SK-N-SH (cell line): ENCODE measurements around the gene DACT2. TPM values are rescaled to one million over a fixed set of nuclear protein-coding genes. Genes with fewer than 3 reads are reported as not detected.

Source experiments
- CTCF ChIA-PET: fragments of 300-600, 350-600 bp; formaldehyde crosslinking; extraction: SDS; loops from one replicate; lab custom pipeline; 2021; lab: Yijun Ruan, JAX
- POLR2A ChIA-PET: fragments of 350-600 bp; sonication (Branson Sonifier 250); formaldehyde crosslinking; extraction: SDS; loops from one replicate; lab custom pipeline; 2020; ENCODE audit warnings: antibody characterized with exemption, inconsistent platforms; lab: Yijun Ruan, JAX
- DNase-seq: peaks from one replicate; pipeline ENCODE4 v3.0.0; 2012
- H2AFZ ChIP-seq: fragments of 200-600 bp; sonication (generic); 2 replicates; pipeline ENCODE4 v1.8.1; 2016; ENCODE audit warnings: antibody characterized with exemption, mild to moderate bottlenecking, low read depth
- H3F3A ChIP-seq: fragments of 200-600 bp; sonication (generic); replicated peaks from 2 replicates; pipeline ENCODE3; 2016; ENCODE audit warnings: antibody characterized with exemption, mild to moderate bottlenecking; ENCODE audit not compliant: insufficient read depth
- H3K27ac ChIP-seq, 2 experiments: fragments of 200-500 bp in 1 of 2; fragments of 200-600 bp in 1 of 2; sonication (Bioruptor generic) in 1 of 2; sonication (generic), shearing (Covaris generic) in 1 of 2; 2 replicates each; pipeline versions ENCODE4 v1.5.1 to v1.6.1; 2014 to 2016; ENCODE audit warnings: low read depth in 2 of 2, inconsistent platforms in 1 of 2, low read length in 1 of 2, mild to moderate bottlenecking in 1 of 2, mixed read lengths in 1 of 2
- H3K27me3 ChIP-seq: fragments of 200-600 bp; sonication (generic), shearing (Covaris generic); 2 replicates; pipeline ENCODE4 v1.6.1; 2016; ENCODE audit warnings: mixed run types; ENCODE audit not compliant: insufficient read depth
- H3K36me3 ChIP-seq, 2 experiments: fragments of 200-500 bp in 1 of 2; fragments of 200-600 bp in 1 of 2; sonication (Bioruptor generic) in 1 of 2; sonication (generic) in 1 of 2; replicated peaks in 1 of 2; 2 replicates each; pipeline versions ENCODE3 to v1.5.1; 2014 to 2016; ENCODE audit warnings: low read length in 1 of 2, mild to moderate bottlenecking in 1 of 2; ENCODE audit not compliant: insufficient read depth in 2 of 2, control insufficient read depth in 1 of 2
- H3K4me1 ChIP-seq, 2 experiments: fragments of 200-500 bp in 1 of 2; fragments of 200-600 bp in 1 of 2; sonication (Bioruptor generic) in 1 of 2; sonication (generic), shearing (Covaris generic) in 1 of 2; 2 replicates each; pipeline versions ENCODE4 v1.5.1 to v1.6.1; 2014 to 2016; ENCODE audit warnings: low read depth in 1 of 2, low read length in 1 of 2, mixed run types in 1 of 2; ENCODE audit not compliant: insufficient read depth in 2 of 2, control insufficient read depth in 1 of 2
- H3K4me2 ChIP-seq: fragments of 200-600 bp; sonication (generic), shearing (Covaris generic); 2 replicates; pipeline ENCODE4 v1.6.1; 2017; ENCODE audit warnings: mixed run types
- H3K4me3 ChIP-seq, 2 experiments: fragments of 200-500 bp in 1 of 2; fragments of 200-600 bp in 1 of 2; sonication (Bioruptor generic) in 1 of 2; sonication (generic), shearing (Covaris generic) in 1 of 2; 2 replicates each; pipeline versions ENCODE4 v1.5.1 to v1.8.1; 2014 to 2016; ENCODE audit warnings: low read depth in 2 of 2, inconsistent platforms in 1 of 2, low read length in 1 of 2, mild to moderate bottlenecking in 1 of 2, mixed read lengths in 1 of 2, moderate library complexity in 1 of 2
- H3K79me2 ChIP-seq: fragments of 200-600 bp; sonication (generic); 2 replicates; pipeline ENCODE4 v1.8.1; 2017; ENCODE audit warnings: mild to moderate bottlenecking; ENCODE audit not compliant: insufficient read depth
- H3K9ac ChIP-seq: fragments of 200-600 bp; sonication (generic); 2 replicates; pipeline ENCODE4 v1.6.1; 2017; ENCODE audit warnings: mixed run types
- H3K9me2 ChIP-seq: fragments of 200-600 bp; sonication (generic); 2 replicates; pipeline ENCODE4 v1.6.1; 2017; ENCODE audit warnings: mixed run types
- H3K9me3 ChIP-seq: fragments of 200-600 bp; sonication (generic); 2 replicates; pipeline ENCODE4 v1.6.1; 2017; ENCODE audit warnings: mixed run types, mild to moderate bottlenecking, moderate library complexity
- H4K20me1 ChIP-seq: fragments of 200-600 bp; sonication (generic); 2 replicates; pipeline ENCODE4 v1.6.1; 2017; ENCODE audit warnings: mild to moderate bottlenecking, mixed run types; ENCODE audit not compliant: insufficient read depth
- EP300 ChIP-seq, 2 experiments: IDR thresholded peaks; 2 replicates each; pipeline versions ENCODE4 v1.4.0 to v1.6.1; 2012; ENCODE audit warnings: borderline replicate concordance in 1 of 2, low read depth in 1 of 2, low read length in 1 of 2
- FOXM1 ChIP-seq: IDR thresholded peaks from 2 replicates; pipeline ENCODE4 v1.4.0; 2012; ENCODE audit warnings: low read depth, mild to moderate bottlenecking
- GABPA ChIP-seq: IDR thresholded peaks from 2 replicates; pipeline ENCODE4 v1.4.0; 2012; ENCODE audit warnings: low read depth, mild to moderate bottlenecking
- GATA2 ChIP-seq: sonication (generic); formaldehyde crosslinking; IDR thresholded peaks from 2 replicates; pipeline ENCODE4 v1.5.0; 2020; ENCODE audit warnings: mild to moderate bottlenecking, missing genetic modification reagents
- MEF2A ChIP-seq: IDR thresholded peaks from 2 replicates; pipeline ENCODE4 v1.4.0; 2012; ENCODE audit warnings: low read depth, borderline replicate concordance
- NRF1 ChIP-seq: IDR thresholded peaks from 2 replicates; pipeline ENCODE4 v1.6.1; 2012; ENCODE audit warnings: low read depth, mild to moderate bottlenecking, low read length
- RCOR1 ChIP-seq: fragments of 150-350 bp; IDR thresholded peaks from 2 replicates; pipeline ENCODE4 v1.6.1; 2017; ENCODE audit warnings: antibody characterized with exemption, low read length
- RFX5 ChIP-seq: IDR thresholded peaks from 2 replicates; pipeline ENCODE4 v1.6.1; 2012; ENCODE audit warnings: mild to moderate bottlenecking, improper control_type of control experiment, low read length
- SMC3 ChIP-seq: IDR thresholded peaks from 2 replicates; pipeline ENCODE4 v1.6.1; 2012; ENCODE audit warnings: low read depth, low read length, improper control_type of control experiment
- TCF12 ChIP-seq: IDR thresholded peaks from 2 replicates; pipeline ENCODE4 v1.4.0; 2012
- TEAD4 ChIP-seq: IDR thresholded peaks from 2 replicates; pipeline ENCODE4 v1.4.0; 2012; ENCODE audit warnings: mild to moderate bottlenecking, borderline replicate concordance; ENCODE audit not compliant: insufficient read depth
- WGBS: methylation state at CpG from one replicate; pipeline ENCODE4 v1.1.6; 2017; ENCODE audit warnings: low lambda C conversion rate; 5-methylcytosine and 5-hydroxymethylcytosine counted together
- polyA plus RNA-seq, 3 experiments: library from polyadenylated mRNA; depleted of rRNA; stranded (reverse); fragments of >200 nt; gene quantifications; 2 replicates each; pipeline ENCODE4 v1.2.3, GENCODE V29; 2012
- TF ChIP-seq, protein P1 (sequence below): IDR thresholded peaks from 2 replicates; pipeline ENCODE4 v1.4.0; 2012; ENCODE audit warnings: low read depth
- TF ChIP-seq, protein P2 (sequence below): fragments of 200-600 bp; sonication (generic); IDR thresholded peaks from 2 replicates; pipeline ENCODE4 v1.6.1; 2017; ENCODE audit warnings: antibody characterized with exemption, mild to moderate bottlenecking, moderate library complexity
- TF ChIP-seq, protein P3 (sequence below): IDR thresholded peaks from 2 replicates; pipeline ENCODE4 v1.6.1; 2012; ENCODE audit warnings: mild to moderate bottlenecking, low read depth, low read length, moderate library complexity

DACT2 gene
- polyA plus RNA-seq, 1 of the 3 experiments (the other 2 are of a cell fraction): not detected

DNA sequence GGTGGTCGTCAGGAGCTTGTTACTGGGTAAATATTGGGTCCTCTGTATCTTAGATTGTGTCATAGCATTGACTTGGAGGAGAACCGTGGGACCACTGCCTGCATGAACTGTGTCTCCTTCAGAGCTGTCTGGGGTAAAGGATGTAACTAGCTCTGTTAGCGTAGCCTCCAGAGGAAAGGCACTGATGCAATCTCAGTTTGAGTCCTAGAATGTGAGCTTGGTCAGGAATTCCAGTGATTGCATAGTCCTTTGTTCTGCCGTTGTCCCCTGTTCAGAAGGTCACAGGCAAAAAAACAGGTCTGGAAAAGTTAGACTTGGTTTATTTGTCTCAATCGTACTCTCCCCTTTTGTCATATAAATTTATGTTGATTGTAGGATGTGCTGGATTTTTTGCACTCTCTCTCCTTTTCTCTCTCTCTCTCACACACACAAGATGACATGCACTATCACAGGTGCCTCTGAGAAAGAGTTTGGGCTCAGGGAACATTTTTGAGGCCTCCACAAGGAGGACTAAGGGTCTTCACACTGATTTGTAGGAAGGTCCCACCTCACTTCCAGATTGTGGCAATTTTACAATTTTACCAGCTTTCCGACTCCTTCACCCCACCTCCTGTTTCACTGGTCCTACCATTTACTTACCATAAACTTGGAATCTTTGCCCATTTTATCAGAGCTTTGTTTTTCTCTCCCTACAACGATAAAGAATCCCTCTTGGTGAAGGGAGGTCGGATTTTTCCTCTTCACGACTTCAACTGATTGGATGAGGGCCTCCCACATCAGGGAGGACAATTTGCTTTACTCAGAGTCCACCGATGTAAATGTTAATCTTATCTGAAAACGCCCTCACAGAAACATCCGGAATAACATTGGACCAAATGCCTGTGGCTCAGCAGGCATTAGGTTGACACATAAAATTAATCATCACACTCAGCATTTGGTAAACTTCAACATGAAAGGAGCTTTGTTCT, 7.0 kb upstream of the DACT2 start:
- no peaks in the 10 kb centered on the region for H3K9me2 ChIP-seq
- H3K4me1 ChIP-seq: no peaks in the 10 kb centered on the region
- WGBS: 23% methylated on average over 12 of the region's 12 CpGs
- no peaks in the 10 kb centered on the region for H3F3A ChIP-seq
- ChIA-PET POLR2A (no interaction called here), CTCF (interaction anchor here (1.0 to 1.7 kb wide), 3 partner anchors 13 to 174 kb away, joined by 3 to 4 read pairs (median 4); no protein-coding TSS in a partner anchor)
- no peak overlapping the region for H3K4me3 ChIP-seq
- H3K36me3 ChIP-seq: no peaks in the 10 kb centered on the region
- H3K27me3 ChIP-seq: no peaks in the 10 kb centered on the region
- H3K79me2 ChIP-seq: no peaks in the 10 kb centered on the region
- H3K27ac ChIP-seq: no peak overlapping the region
- H4K20me1 ChIP-seq: no peaks in the 10 kb centered on the region
- no peak for TF ChIP-seq EP300 (IDR thresholded peaks at IDR 0.05; ENCODE audit: borderline replicate concordance in 1 of 2, low read depth in 1 of 2, low read length in 1 of 2)
- TF ChIP-seq, protein P1, sequence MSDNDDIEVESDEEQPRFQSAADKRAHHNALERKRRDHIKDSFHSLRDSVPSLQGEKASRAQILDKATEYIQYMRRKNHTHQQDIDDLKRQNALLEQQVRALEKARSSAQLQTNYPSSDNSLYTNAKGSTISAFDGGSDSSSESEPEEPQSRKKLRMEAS: no peak
- no peak for TF ChIP-seq GABPA
- TF ChIP-seq, protein P2, sequence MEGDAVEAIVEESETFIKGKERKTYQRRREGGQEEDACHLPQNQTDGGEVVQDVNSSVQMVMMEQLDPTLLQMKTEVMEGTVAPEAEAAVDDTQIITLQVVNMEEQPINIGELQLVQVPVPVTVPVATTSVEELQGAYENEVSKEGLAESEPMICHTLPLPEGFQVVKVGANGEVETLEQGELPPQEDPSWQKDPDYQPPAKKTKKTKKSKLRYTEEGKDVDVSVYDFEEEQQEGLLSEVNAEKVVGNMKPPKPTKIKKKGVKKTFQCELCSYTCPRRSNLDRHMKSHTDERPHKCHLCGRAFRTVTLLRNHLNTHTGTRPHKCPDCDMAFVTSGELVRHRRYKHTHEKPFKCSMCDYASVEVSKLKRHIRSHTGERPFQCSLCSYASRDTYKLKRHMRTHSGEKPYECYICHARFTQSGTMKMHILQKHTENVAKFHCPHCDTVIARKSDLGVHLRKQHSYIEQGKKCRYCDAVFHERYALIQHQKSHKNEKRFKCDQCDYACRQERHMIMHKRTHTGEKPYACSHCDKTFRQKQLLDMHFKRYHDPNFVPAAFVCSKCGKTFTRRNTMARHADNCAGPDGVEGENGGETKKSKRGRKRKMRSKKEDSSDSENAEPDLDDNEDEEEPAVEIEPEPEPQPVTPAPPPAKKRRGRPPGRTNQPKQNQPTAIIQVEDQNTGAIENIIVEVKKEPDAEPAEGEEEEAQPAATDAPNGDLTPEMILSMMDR: no peak
- TF ChIP-seq, protein P3, sequence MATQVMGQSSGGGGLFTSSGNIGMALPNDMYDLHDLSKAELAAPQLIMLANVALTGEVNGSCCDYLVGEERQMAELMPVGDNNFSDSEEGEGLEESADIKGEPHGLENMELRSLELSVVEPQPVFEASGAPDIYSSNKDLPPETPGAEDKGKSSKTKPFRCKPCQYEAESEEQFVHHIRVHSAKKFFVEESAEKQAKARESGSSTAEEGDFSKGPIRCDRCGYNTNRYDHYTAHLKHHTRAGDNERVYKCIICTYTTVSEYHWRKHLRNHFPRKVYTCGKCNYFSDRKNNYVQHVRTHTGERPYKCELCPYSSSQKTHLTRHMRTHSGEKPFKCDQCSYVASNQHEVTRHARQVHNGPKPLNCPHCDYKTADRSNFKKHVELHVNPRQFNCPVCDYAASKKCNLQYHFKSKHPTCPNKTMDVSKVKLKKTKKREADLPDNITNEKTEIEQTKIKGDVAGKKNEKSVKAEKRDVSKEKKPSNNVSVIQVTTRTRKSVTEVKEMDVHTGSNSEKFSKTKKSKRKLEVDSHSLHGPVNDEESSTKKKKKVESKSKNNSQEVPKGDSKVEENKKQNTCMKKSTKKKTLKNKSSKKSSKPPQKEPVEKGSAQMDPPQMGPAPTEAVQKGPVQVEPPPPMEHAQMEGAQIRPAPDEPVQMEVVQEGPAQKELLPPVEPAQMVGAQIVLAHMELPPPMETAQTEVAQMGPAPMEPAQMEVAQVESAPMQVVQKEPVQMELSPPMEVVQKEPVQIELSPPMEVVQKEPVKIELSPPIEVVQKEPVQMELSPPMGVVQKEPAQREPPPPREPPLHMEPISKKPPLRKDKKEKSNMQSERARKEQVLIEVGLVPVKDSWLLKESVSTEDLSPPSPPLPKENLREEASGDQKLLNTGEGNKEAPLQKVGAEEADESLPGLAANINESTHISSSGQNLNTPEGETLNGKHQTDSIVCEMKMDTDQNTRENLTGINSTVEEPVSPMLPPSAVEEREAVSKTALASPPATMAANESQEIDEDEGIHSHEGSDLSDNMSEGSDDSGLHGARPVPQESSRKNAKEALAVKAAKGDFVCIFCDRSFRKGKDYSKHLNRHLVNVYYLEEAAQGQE: no peak
- no peak for TF ChIP-seq RCOR1
- TF ChIP-seq SMC3: no peak
- peaks cover 3% of the 10 kb centered on the region; the same call in 1 of the 2 replicates for H3K9me3 ChIP-seq
- no peak overlapping the region for H3K4me2 ChIP-seq
- DNase-seq: no peak
- no peak overlapping the region for H2AFZ ChIP-seq
- H3K9ac ChIP-seq: no peak overlapping the region

DNA sequence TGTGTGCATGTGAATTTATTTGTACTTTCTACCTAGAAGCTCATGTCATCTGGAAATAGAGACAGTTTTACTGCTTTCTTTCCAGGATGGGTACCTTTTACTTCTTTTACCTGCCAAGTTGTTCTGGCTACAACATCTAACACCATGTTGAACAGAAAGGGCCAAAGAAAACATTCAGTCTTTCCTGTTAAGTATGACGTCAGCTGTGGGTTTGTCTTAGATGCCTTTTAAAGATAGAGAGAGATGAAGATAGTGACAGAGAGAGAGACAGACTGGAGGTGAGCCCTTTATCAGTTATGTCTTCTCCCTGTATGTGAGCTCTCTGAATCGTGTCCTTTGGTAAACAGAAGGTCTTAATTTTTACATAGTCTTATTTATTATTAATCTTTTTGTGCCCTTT, 3.4 kb upstream of the DACT2 start:
- POLR2A ChIA-PET: no interaction called here
- H3K9me3 ChIP-seq: peaks cover 3% of the 10 kb centered on the region; the same call in 1 of the 2 replicates

More for the DNA sequence above, 3.4 kb upstream of the DACT2 start:
- Histone ChIP-seq H3K4me3 (no peak overlapping the region), H3K27ac (no peak overlapping the region), H4K20me1 (no peaks in the 10 kb centered on the region), H3K4me2 (no peak overlapping the region), H3F3A (no peaks in the 10 kb centered on the region), H3K9me2 (no peaks in the 10 kb centered on the region), H3K9ac (no peak overlapping the region), H3K36me3 (no peaks in the 10 kb centered on the region), H3K27me3 (no peaks in the 10 kb centered on the region), H2AFZ (no peak overlapping the region), H3K4me1 (no peaks in the 10 kb centered on the region; a peak in 1 of 4 replicates), H3K79me2 (no peaks in the 10 kb centered on the region)
- DNase-seq: no peak
- 15% methylated on average over 2 of the region's 2 CpGs for WGBS
- CTCF ChIA-PET: interaction anchor here (0.6 kb wide), 1 partner anchor 209 kb away, joined by 3 read pairs; no protein-coding TSS in a partner anchor
- TF ChIP-seq NRF1 (no peak), MEF2A (no peak), RFX5 (no peak), TCF12 (no peak), RCOR1 (no peak), TEAD4 (no peak), FOXM1 (no peak), GATA2 (CRISPR knock-in tag) (no peak)
